Calu3 (cell line): ENCODE results near the gene RAB1A. TPM values are rescaled to one million over a fixed set of nuclear protein-coding genes. Genes with fewer than 3 reads are reported as not detected.
"Not testable (repeated sequence)": the region's sequence is repeated elsewhere in the genome, so short reads cannot be mapped to it uniquely, and the experiment has no call there.

Source experiments
- BruUV-seq: library from RNA; stranded (reverse); fragments of 400-500 nt; replicated peaks from 2 replicates; lab custom pipeline; 2021; lab: Mats Ljungman, UMichigan
- CTCF ChIA-PET: fragments of 300-600 bp; sonication (Branson Sonifier 250); formaldehyde crosslinking; loops from one replicate; lab custom pipeline; 2022; ENCODE audit warnings: antibody characterized with exemption; lab: Charles Lee
- DNase-seq: peaks from one replicate; pipeline ENCODE4 v3.0.0; 2022
- H3K27ac Mint-ChIP-seq: one replicate; pipeline ENCODE4 v1.8.0; 2022; ENCODE audit warnings: mixed read lengths; ENCODE audit not compliant: unreplicated experiment
- H3K27me3 Mint-ChIP-seq: one replicate; pipeline ENCODE4 v1.8.0; 2022; ENCODE audit warnings: mixed read lengths; ENCODE audit not compliant: unreplicated experiment
- H3K36me3 Mint-ChIP-seq: one replicate; pipeline ENCODE4 v1.8.0; 2022; ENCODE audit warnings: mild to moderate bottlenecking, moderate library complexity, mixed read lengths; ENCODE audit not compliant: insufficient read depth, unreplicated experiment
- H3K4me1 Mint-ChIP-seq: one replicate; pipeline ENCODE4 v1.8.0; 2022; ENCODE audit warnings: mild to moderate bottlenecking, low read depth, mixed read lengths; ENCODE audit not compliant: unreplicated experiment
- H3K4me3 Mint-ChIP-seq: one replicate; pipeline ENCODE4 v1.8.0; 2022; ENCODE audit warnings: mild to moderate bottlenecking, low read depth, moderate library complexity, mixed read lengths; ENCODE audit not compliant: unreplicated experiment
- H3K9me3 Mint-ChIP-seq: one replicate; pipeline ENCODE4 v1.8.0; 2022; ENCODE audit warnings: low read depth, mixed read lengths; ENCODE audit not compliant: unreplicated experiment
- intact Hi-C: fragments of 100-400 bp; cut with micrococcal nuclease; formaldehyde crosslinking; loops from one replicate; pipeline ENCODE4 v1.10.0; 2022; ENCODE audit not compliant: unreplicated experiment
- total RNA-seq: library from RNA; stranded (reverse); gene quantifications from 2 replicates; pipeline ENCODE4 v1.2.3, GENCODE V29; 2022
- TF ChIP-seq, protein P1 (sequence below): fragments of 200-600 bp; IDR thresholded peaks from one replicate; pipeline ENCODE4 v1.8.0; 2022; ENCODE audit warnings: antibody characterized with exemption; ENCODE audit not compliant: unreplicated experiment

Gene RAB1A
- total RNA-seq, 1 experiment from 2014 or later = 148 TPM

DNA sequence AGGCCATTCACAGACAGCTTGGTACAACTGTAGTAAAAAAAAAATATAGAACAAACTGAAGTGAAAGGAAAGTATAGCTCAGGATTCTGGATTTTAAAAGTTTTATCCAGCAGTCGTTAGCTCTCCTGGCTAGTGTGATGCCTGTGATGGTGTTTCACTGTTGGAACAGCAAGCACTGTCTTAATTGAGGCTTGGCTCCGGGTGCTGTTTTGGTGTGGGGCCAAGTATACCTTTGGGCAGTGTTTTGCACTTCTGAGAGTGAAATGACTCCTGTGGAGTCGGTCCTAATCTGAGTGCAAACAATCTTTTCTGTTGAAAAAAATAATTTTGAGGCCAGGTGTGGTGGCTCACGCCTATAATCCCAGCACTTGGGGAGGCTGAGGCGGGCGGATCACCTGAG is 28.7 kb upstream of the RAB1A start:
- TF ChIP-seq, protein P1, sequence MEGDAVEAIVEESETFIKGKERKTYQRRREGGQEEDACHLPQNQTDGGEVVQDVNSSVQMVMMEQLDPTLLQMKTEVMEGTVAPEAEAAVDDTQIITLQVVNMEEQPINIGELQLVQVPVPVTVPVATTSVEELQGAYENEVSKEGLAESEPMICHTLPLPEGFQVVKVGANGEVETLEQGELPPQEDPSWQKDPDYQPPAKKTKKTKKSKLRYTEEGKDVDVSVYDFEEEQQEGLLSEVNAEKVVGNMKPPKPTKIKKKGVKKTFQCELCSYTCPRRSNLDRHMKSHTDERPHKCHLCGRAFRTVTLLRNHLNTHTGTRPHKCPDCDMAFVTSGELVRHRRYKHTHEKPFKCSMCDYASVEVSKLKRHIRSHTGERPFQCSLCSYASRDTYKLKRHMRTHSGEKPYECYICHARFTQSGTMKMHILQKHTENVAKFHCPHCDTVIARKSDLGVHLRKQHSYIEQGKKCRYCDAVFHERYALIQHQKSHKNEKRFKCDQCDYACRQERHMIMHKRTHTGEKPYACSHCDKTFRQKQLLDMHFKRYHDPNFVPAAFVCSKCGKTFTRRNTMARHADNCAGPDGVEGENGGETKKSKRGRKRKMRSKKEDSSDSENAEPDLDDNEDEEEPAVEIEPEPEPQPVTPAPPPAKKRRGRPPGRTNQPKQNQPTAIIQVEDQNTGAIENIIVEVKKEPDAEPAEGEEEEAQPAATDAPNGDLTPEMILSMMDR = no peak
- BruUV-seq = no TSS peak
- H3K4me3 Mint-ChIP-seq = no peak overlapping the region
- no peaks in the 10 kb centered on the region for H3K27me3 Mint-ChIP-seq
- CTCF ChIA-PET = interaction anchor here (0.6 to 1.2 kb wide), 10 partner anchors 11 to 648 kb away, joined by 3 to 8 read pairs (median 4); partner anchors contain the start of gene RAB1A
- DNase-seq = no peak
- intact Hi-C loops = no loop called here
- no peaks in the 10 kb centered on the region for H3K9me3 Mint-ChIP-seq
- H3K4me1 Mint-ChIP-seq = peaks cover 17% of the 10 kb centered on the region
- no peak overlapping the region for H3K27ac Mint-ChIP-seq
- no peaks in the 10 kb centered on the region for H3K36me3 Mint-ChIP-seq

DNA sequence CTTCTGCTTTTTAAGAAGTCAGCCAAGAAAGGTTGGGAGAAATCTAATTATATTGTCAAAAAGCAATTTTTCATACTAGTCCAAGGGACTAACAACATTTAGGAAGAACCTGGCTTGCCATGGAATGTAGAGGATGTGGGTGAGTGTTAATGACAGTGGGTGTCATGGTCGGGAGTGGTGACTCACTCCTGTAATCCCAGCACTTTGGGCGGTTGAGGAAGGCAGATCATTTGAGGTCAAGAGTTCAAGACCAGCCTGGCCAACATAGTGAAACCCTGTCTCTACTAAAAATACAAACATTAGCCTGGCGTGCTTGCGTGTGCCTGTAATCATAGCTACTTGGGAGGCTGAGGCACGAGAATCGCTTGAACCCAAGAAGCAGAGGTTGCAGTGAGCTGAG is 27.9 kb upstream of the RAB1A start:
- H3K9me3 Mint-ChIP-seq, H3K27me3 Mint-ChIP-seq, BruUV-seq, H3K27ac Mint-ChIP-seq, DNase-seq, intact Hi-C loops, H3K36me3 Mint-ChIP-seq, H3K4me3 Mint-ChIP-seq: not testable (repeated sequence)
- H3K4me1 Mint-ChIP-seq = peaks cover 14% of the 10 kb centered on the region
- CTCF ChIA-PET = interaction anchor here (0.6 to 1.2 kb wide), 9 partner anchors 11 to 1120 kb away, joined by 3 to 8 read pairs (median 4); partner anchors contain the start of gene RAB1A

DNA sequence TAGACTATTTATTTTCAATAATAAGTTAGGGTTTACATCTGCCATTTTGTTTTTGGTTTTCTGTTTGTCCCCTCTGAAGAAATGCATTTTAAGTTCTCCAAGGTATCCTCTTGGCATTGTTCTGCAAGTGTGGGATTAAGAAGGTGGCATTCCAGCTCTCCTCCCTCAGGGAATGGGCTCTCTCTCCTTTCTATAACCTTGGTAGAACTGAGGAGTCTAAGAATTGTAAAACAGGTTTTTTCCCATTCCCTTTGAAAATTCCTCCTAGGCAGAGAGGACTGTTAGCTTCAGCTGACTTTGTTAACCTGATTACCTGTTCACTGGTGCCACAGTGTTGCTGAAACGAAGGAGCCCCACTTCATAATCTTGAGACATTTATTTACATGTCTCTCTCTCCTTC is 26.1 kb upstream of the RAB1A start:
- Mint-ChIP-seq H3K36me3 (no peaks in the 10 kb centered on the region), H3K4me3 (no peak overlapping the region), H3K27me3 (no peaks in the 10 kb centered on the region), H3K27ac (no peak overlapping the region), H3K9me3 (no peaks in the 10 kb centered on the region), H3K4me1 (peaks cover 3% of the 10 kb centered on the region)
- DNase-seq = no peak
- intact Hi-C loops = no loop called here
- TF ChIP-seq, protein P1 = no peak
- BruUV-seq = no TSS peak
- CTCF ChIA-PET = interaction anchor here (1.0 kb wide), 1 partner anchor 13 kb away, joined by 3 read pairs; no protein-coding TSS in a partner anchor

DNA sequence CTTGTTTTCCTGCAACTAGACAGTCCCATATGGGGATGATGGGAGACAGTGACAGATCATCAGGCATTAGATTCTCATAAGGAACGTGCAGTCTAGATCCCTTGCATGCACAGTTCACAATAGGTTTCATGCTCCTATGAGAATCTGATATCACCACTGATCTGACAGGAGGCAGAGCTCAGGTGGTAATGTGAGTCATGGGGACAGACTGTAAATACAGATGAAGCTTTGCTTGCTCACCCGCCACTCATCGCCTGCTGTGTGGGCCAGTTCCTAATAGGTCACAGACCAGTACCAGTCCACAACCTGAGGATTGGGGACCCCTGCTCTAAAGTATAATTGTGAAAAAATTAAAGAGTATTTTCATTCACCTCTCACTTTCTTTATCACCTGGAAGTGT is 23.6 kb upstream of the RAB1A start:
- Mint-ChIP-seq H3K27me3 (no peaks in the 10 kb centered on the region), H3K4me3 (no peak overlapping the region), H3K27ac (no peak overlapping the region), H3K4me1 (no peaks in the 10 kb centered on the region), H3K9me3 (no peaks in the 10 kb centered on the region), H3K36me3 (no peaks in the 10 kb centered on the region)
- CTCF ChIA-PET = interaction anchor here (0.8 kb wide), 1 partner anchor 10 kb away, joined by 7 read pairs; no protein-coding TSS in a partner anchor
- TF ChIP-seq, protein P1 = no peak
- intact Hi-C loops = no loop called here
- no peak for DNase-seq
- BruUV-seq = no TSS peak

DNA sequence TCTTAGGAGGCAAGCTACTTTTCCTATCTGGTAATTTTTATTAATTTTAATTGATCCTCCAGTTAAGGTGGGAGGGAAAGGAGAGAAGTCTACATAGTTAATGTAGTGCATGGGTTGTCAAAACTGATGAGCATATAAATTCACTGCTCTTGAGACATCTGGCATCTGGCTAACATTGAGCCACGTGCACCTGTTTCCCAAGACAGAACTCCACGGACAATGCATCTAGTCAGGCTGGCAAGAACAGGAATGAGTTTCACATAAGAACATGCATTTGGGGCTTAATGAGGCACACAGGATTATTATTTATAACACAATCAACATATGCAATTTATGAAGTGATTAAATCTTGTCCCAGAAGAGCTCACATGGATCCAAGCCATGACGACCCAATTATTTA is 16.2 kb upstream of the RAB1A start:
- Mint-ChIP-seq H3K36me3 (no peaks in the 10 kb centered on the region), H3K9me3 (no peaks in the 10 kb centered on the region), H3K27ac (no peak overlapping the region), H3K27me3 (no peaks in the 10 kb centered on the region), H3K4me1 (peaks cover 8% of the 10 kb centered on the region), H3K4me3 (no peak overlapping the region)
- intact Hi-C loops = no loop called here
- TF ChIP-seq, protein P1 = no peak
- DNase-seq = no peak
- CTCF ChIA-PET = no interaction called here
- no TSS peak for BruUV-seq
